Activated CD8-positive, alpha-beta memory T cell treated with anti-CD3 and anti-CD28 coated beads, Interleukin-2, amount 50 U/mL, for 24 hours (primary cell): ENCODE data around the gene GDI2.

ENCODE experiments used
- DNase-seq: peaks from one replicate; pipeline ENCODE4 v3.0.0-alpha.2; 2020; ENCODE audit errors: extremely low read depth

Gene GDI2

DNA sequence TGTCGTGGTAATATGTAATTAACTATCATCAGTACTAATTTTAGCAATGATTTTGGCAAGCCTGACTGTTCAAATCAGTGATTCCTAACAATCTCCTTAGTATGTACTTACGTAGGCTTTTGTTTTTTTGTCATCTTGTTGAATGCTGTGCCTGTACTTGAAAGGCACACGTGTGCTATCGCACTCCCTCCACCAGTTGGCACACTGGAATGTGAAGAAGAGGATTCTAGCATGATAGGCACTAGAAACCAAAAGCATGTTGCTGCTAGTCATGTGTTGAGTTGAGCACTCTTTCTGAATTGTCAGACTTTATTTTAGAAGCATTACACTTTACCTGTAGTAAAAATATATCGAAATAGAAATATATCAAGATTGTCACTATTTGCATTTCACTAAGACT lies 69.5 kb downstream of the GDI2 start:
- DNase-seq, result no peak

DNA sequence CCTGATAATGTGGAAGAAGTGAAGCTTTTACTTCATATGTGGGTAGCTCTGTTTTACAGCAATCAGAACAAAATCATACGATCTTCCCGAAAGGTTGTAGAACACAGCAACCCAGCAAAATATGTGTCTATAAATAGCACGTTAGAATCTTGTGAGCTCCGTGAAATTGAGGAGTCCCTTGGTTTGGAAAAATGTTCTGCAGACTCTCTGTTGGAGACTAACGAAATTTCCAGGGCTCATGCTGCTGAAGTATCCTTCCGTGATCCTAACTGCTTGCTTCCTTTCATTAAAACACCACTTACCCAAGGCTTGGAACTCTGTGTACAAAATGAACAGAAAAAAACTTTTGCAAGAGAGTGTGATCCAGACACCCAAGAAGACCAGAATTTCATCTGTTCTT lies 71.1 kb downstream of the GDI2 start:
- DNase-seq, result no peak

DNA sequence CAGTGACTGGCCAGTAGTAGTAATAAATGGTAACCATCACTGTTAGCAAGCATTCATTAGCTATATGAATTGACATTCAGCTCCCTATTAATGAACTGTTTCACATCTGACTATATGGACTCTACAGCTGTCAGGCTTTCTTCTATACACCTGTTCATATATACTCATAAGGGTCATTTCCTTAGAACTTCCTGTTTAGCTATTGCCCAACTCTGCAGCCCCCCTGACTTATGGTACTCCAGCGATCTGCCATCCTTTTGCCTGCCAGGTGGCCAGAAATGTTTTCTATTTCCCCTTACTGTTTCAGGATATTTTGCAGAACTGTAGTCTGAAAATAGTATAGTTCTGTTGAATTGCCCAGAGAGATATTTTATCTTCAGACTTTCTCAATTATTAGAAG lies 72.0 kb downstream of the GDI2 start:
- no peak for DNase-seq

DNA sequence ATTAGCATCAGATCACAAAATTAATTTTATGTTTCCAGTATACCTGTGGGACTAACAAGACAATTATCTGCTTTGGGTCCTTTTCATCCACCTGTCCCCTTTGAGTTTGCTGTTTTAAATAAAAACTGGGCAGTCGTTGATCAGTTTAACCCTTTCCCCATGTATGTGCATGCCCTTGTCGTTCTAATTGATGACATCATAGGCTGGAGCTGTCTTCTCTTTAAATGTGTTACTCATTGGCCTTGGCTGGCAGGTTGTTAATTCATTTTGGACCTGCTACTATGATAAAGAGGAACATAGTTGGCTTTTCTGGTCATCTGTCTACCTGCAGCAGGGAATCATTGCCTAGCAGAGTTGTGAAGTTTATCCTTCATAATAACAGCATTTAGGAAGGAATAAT lies 74.8 kb downstream of the GDI2 start:
- no peak for DNase-seq

DNA sequence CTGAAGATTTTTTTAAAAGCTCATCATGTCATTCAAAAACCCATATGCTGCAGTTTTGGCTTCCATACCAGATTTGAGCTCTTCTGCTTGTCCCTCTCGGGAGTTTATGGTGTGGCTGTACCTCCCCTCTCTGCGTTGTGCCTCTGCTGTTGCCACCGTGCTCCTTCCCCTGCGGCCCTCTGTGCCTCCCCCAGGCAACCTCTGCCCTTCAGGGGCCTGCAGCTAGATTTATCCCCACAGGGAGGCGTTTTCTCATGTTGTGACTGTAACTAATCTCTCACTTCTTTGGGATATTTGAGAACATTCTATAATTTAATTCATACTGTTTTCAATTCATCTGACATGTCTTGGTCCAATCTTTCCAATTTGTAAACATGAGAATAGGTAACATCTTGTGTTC lies 75.9 kb downstream of the GDI2 start:
- no peak for DNase-seq

DNA sequence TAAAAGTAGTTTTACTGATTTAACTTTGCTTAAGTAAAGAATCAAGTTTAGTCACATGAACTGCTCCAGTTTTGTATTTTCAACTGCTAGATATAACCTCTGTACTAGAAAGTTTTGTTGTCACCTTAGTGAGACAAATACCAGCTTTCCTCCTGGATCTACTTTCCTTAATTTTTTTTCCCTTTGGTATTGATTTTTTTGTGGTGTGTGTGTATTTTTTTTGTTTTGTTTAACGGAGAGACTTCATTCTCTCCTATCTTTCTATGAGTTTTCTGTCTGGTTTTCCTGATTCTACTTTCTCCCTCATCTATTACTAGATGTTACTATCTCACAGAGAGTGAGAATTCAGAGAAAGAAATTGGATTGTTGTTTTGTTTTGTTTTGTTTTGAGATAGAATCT lies 76.6 kb downstream of the GDI2 start:
- no peak for DNase-seq

DNA sequence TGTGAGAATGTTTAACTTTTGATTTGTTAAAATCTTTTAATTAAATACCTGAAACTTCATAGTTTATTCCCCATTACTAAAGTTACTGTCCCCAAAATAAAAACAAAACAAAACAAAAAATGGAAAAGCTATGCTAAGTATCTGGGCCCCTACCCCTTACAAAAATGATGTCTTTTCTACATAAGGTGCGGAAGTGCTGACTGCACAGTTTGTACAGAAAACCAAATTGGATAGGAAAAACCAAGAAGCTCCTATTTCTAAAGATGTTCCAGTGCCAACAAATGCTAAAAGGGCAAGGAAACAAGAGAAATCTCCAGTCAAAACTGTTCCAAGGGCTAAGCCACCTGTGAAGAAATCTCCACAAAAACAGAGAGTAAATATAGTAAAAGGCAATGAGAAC lies 78.1 kb downstream of the GDI2 start:
- DNase-seq, result no peak

DNA sequence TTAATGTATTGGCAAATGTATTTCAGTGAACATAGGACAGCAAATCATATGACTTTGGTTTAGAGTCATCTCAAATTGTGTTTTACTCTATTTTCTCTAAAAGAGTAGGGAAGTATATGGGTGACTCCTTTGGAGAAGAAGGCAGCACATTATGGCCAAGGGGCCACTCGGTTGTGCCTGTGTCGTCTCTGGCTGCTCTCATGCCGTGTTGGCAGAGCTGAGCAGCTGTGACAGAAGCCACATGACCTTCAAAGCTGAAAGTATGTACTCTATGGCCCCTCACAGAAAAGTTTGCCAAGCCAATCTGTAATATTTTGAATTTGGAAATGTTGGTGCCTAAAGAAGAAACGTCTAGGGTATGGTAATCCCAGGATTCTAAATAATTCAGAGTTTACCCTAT lies 81.1 kb downstream of the GDI2 start:
- DNase-seq, result no peak

DNA sequence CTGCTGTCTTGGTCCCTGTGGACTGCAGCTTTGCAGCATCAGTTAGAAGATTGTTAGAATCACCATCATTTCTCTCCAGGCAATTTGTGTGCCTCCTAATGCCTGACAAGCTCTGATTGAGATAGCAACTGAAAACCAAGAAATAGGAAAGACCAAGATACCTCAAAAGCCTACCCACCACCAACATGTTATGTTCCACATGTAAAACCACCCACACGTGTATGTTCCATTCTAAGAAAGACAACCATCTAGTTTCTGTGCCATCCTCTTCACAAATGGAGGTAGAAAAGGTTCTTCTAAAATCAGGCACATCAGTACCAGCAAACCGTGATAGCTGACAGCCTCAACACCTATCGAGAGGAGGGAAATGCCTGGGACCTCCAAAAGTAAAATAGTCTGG lies 81.7 kb downstream of the GDI2 start:
- no peak for DNase-seq

DNA sequence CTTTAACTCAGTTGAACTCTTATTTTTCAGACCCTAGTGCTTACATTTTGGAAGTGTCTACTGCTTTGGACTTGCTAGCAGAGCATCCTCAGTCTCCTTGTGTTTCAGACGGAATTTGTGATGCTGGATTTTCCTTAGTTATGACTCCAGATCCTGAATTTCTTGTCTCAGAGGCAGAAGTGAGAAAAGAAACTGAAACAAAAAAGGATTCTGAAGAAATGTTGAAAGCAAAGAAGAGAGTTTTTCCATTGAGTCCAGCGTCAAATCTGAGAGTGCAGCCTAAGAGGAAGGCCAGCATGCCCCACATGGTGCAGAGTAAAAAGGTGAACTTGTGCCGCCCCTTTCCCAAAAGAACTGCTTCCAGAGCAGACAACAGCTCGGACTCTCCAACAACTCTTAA lies 82.5 kb downstream of the GDI2 start:
- no peak for DNase-seq

DNA sequence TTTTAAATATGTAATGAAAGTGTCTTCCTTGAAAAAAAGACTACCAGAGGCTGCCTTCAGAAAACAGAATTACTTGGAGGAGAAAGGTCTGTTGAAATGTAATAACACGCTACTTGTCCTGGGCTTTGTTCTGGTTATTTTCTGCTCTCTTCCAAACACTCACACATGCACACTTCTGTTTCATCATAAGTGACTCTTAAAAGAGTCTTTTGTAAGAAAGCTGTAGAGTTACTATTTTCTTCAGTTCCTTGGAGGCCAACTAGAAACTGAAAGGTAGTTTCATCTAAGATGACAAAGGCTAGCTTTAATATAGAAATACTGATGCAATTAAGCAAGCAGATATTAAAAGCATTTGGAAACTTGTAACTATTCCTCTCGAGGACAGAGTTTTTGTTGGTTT lies 89.5 kb downstream of the GDI2 start:
- DNase-seq, result no peak

DNA sequence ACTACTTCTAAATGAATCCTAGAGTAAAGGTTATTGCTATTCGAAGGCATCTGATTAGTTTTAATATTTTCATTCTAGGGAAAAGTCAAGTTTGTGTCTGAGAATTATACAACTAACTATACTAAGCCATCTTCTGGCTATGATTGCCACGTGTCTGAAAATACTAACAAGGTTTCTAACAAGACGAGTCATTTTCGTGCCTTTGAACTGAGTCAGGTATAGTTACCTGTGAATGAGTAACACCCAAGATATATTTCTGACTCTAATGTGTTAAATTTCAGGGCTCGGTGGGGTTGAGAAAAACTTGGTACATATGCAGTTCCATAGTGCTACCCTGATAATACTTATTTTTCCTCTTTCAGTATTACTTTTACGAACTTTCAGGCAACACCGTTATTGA lies 93.1 kb downstream of the GDI2 start:
- DNase-seq, result no peak

DNA sequence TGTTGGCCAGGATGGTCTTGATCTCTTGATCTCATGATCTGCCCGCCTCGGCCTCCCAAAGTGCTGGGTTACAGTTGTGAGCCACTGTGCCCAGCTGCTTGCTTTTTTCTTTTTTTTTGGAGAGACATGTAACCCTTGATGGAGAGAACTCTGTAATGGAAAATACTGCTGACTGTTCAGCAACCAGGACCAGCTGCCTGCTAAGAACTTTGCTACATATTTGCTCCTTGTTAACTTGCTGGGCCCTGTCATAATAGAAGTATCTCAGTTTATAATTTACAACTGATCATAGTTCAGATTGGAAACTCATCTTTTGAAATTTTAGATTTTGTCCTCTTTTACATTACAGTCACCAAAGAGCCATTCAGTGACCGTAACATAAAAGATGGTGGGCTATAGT lies 93.7 kb downstream of the GDI2 start:
- DNase-seq, result no peak
